Activated naive CD4-positive, alpha-beta T cell treated with anti-CD3 and anti-CD28 coated beads for 36 hours (primary cell): ENCODE measurements around the gene MRC1. TPM values are rescaled to one million over a fixed set of nuclear protein-coding genes. Genes with fewer than 3 reads are reported as not detected.

Source experiments
- CTCF ChIA-PET: fragments of 350-600 bp; sonication (Branson Sonifier 250); formaldehyde crosslinking; loops from one replicate; lab custom pipeline; 2021; ENCODE audit warnings: antibody characterized with exemption; lab: Charles Lee
- DNase-seq: peaks from one replicate; pipeline ENCODE4 v3.0.0-alpha.2; 2020
- H3K27ac Mint-ChIP-seq: one replicate; pipeline ENCODE4 v1.8.0; 2021; ENCODE audit warnings: mild to moderate bottlenecking, mixed read lengths
- H3K27me3 Mint-ChIP-seq: one replicate; pipeline ENCODE4 v1.8.0; 2021; ENCODE audit warnings: low read depth, mixed read lengths
- H3K36me3 Mint-ChIP-seq: one replicate; pipeline ENCODE4 v1.8.0; 2021; ENCODE audit warnings: low read depth, mixed read lengths
- H3K4me1 Mint-ChIP-seq: one replicate; pipeline ENCODE4 v1.8.0; 2021; ENCODE audit warnings: low read depth, mixed read lengths
- H3K4me3 Mint-ChIP-seq: one replicate; pipeline ENCODE4 v1.8.0; 2021; ENCODE audit warnings: mild to moderate bottlenecking, moderate library complexity, mixed read lengths
- H3K9me3 Mint-ChIP-seq: one replicate; pipeline ENCODE4 v1.8.0; 2021; ENCODE audit warnings: mixed read lengths
- intact Hi-C: fragments of 100-400 bp; cut with micrococcal nuclease; formaldehyde crosslinking; loops from one replicate; pipeline ENCODE4 v1.15.1; 2023
- total RNA-seq, 2 experiments: library from RNA; stranded (reverse); gene quantifications; one replicate each; pipeline ENCODE4 v1.2.3, GENCODE V29; 2021

MRC1 gene
- total RNA-seq, 2 experiments from 2014 or later = 0.05 TPM; not detected in 1

DNA sequence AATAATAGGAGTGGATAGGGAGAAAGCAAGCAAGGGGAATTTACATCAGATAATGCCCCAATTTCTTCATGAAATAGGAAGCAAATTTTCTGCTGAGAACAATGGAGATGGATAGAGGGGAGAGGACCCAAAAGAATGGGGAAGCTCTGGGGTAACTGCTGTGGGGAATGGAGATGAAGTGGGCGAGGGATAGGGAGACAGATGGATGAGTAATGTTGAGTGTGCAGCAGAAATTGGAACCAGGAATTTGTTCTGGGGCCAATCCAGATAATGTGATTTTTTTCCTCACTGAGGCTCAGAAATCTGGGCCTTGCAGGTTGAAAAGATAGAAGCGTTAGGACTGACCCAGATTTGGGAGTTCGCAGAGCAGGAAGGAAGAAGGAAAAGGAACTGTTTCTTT lies 24.5 kb upstream of the MRC1 start:
- no peaks in the 10 kb centered on the region for H3K36me3 Mint-ChIP-seq
- peaks cover 2% of the 10 kb centered on the region for H3K27me3 Mint-ChIP-seq
- CTCF ChIA-PET = no interaction called here
- H3K9me3 Mint-ChIP-seq = no peaks in the 10 kb centered on the region
- no peaks in the 10 kb centered on the region for H3K4me1 Mint-ChIP-seq
- no peak for DNase-seq
- intact Hi-C loops = no loop called here
- H3K4me3 Mint-ChIP-seq = no peak overlapping the region
- H3K27ac Mint-ChIP-seq = no peak overlapping the region

DNA sequence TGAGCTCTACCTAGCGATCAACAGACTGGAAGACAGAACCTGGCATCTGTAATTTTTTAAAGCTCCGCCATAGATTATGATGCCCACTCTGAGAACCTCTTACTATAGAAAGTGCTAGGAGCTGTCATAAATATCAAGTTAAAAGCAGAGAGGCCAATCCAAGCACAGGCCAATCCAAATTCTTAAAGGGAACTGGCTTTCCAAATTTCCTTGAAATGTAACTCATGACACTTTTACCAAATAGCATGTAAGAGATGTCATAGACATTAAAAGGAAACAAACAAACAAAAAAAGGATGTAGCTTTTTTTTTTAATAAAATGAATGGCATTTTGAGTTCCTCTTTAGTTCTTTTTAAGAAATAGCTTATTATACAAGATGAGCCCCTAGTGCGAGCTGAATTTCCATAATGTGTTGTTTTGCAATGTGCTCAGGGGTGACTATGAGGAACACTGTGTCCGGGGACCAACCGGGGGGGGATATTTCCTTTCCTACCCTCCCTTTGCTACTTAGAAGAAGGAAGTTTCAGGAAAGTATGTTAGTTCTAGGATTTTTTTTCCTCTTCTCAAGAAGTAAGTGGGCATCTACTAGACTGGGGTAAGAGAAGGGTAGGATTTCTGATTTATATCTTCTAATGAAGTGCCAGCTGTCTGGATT lies 23.7 kb upstream of the MRC1 start:
- CTCF ChIA-PET = no interaction called here
- Mint-ChIP-seq H3K27ac (no peak overlapping the region), H3K9me3 (no peaks in the 10 kb centered on the region)

DNA sequence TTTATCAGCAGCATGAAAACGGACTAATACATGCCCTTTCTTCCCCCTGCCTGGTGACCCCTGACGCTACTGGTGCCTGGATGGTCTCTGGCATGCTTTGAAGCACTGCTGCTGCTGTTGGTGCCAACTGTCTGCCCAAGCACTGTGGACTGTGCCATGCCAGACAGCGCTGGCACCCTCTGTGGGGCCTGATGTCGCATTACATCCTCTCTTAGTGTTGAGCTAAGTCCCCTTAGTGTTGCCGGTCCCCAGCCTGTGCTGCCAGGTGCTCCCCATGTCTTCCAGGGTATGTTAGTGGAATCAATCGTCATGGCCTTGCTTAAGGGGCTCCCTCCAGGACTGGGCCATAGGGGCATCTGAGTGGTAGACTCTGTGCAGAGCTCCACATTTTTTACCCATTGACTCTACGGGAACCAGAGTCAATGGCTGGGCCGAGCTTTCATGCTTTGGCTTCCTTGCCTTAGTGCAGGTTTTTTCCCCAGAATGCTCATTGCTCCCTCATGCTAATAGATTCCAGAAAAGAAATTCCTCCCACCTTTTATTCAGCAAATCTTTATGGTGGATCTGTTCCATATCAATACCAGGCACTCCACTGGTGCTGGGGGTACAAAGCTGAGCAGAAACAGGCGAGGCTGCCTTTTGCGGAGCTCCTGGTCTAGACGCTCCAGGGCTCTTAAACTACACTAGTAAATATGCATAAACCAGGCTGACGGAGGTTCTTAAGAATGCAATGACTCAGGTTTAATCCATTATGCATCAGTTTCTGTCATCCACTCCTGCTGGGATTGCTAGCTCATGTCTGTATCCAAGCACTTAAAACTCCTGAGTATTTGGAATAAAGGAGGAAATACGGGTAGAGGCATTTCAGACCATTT lies 21.8 kb upstream of the MRC1 start:
- H3K36me3 Mint-ChIP-seq = no peaks in the 10 kb centered on the region
- H3K4me1 Mint-ChIP-seq = no peaks in the 10 kb centered on the region
- no peak for DNase-seq
- no peak overlapping the region for H3K4me3 Mint-ChIP-seq
- CTCF ChIA-PET = interaction anchor here (0.6 kb wide), 1 partner anchor 155 kb away, joined by 3 read pairs; no protein-coding TSS in a partner anchor
- intact Hi-C loops = no loop called here
- no peaks in the 10 kb centered on the region for H3K9me3 Mint-ChIP-seq
- H3K27me3 Mint-ChIP-seq = no peaks in the 10 kb centered on the region
- H3K27ac Mint-ChIP-seq = no peak overlapping the region

More for the DNA sequence above, 23.7 kb upstream of the MRC1 start:
- intact Hi-C loops = no loop called here
- peaks cover 2% of the 10 kb centered on the region for H3K27me3 Mint-ChIP-seq
- no peak overlapping the region for H3K4me3 Mint-ChIP-seq
- no peaks in the 10 kb centered on the region for H3K36me3 Mint-ChIP-seq
- H3K4me1 Mint-ChIP-seq = no peaks in the 10 kb centered on the region
- no peak for DNase-seq

DNA sequence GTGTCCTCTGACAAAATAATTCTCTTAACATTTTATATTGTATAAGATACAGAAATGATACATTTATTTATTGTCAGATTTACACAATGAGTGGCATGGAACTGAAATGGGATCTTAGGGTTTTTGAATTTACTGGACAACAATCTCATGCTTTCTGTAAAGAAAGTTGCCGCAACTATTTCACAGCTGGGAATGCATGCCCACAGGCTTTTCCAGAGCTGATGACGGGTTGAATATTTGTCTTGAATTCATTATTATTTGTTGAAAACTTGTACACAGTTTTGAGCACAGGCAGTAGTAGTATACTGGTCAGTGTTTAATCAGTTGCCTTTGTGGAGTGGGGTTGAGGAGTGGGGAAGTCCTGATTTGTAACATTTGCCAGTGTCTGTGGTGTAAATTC lies 20.5 kb upstream of the MRC1 start:
- intact Hi-C loops = no loop called here
- Mint-ChIP-seq H3K9me3 (no peaks in the 10 kb centered on the region), H3K27ac (no peak overlapping the region), H3K4me3 (no peak overlapping the region), H3K27me3 (no peaks in the 10 kb centered on the region), H3K36me3 (no peaks in the 10 kb centered on the region), H3K4me1 (no peaks in the 10 kb centered on the region)
- DNase-seq = no peak
- CTCF ChIA-PET = no interaction called here

GRCh38 chr10:17789396-17789795 lies 19.8 kb upstream of the MRC1 start:
- no peak for DNase-seq
- intact Hi-C loops = no loop called here
- H3K4me1 Mint-ChIP-seq = no peaks in the 10 kb centered on the region

DNA sequence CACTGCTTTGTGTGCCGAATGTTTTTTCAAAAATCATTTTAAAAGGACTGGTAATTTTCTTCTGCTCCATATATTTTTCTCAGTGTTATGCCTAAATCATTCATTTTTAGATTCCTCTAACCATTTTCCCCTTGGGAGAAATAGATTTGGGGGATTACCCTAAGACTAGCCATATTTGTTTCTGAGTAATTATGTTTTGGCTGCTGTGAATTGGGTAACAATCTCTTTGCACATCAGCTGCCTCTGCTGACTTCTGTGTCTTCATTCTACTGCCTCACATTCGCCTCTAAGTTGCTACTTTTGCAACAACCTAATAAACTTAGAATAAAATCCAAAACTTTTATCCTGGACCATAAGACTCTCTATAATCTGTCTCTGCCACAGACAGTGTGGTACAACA lies 18.5 kb upstream of the MRC1 start:
- no peaks in the 10 kb centered on the region for H3K27me3 Mint-ChIP-seq
- no peak for DNase-seq
- no peaks in the 10 kb centered on the region for H3K9me3 Mint-ChIP-seq
- intact Hi-C loops = no loop called here
- no peak overlapping the region for H3K27ac Mint-ChIP-seq
- H3K4me1 Mint-ChIP-seq = no peaks in the 10 kb centered on the region
- CTCF ChIA-PET = no interaction called here
- H3K36me3 Mint-ChIP-seq = no peaks in the 10 kb centered on the region
- no peak overlapping the region for H3K4me3 Mint-ChIP-seq

More at GRCh38 chr10:17789396-17789795, 19.8 kb upstream of the MRC1 start:
- H3K27ac Mint-ChIP-seq = no peak overlapping the region
- H3K9me3 Mint-ChIP-seq = no peaks in the 10 kb centered on the region
- no peaks in the 10 kb centered on the region for H3K36me3 Mint-ChIP-seq
- H3K27me3 Mint-ChIP-seq = no peaks in the 10 kb centered on the region
- CTCF ChIA-PET = no interaction called here
- H3K4me3 Mint-ChIP-seq = no peak overlapping the region

GRCh38 chr10:17792991-17793390 lies 16.2 kb upstream of the MRC1 start:
- H3K4me1 Mint-ChIP-seq = no peaks in the 10 kb centered on the region
- no peak overlapping the region for H3K4me3 Mint-ChIP-seq
- no peaks in the 10 kb centered on the region for H3K9me3 Mint-ChIP-seq
- no peaks in the 10 kb centered on the region for H3K36me3 Mint-ChIP-seq
- no peaks in the 10 kb centered on the region for H3K27me3 Mint-ChIP-seq
- CTCF ChIA-PET = interaction anchor here (1.4 kb wide), 1 partner anchor 8 kb away, joined by 5 read pairs; no protein-coding TSS in a partner anchor
- DNase-seq = no peak
- intact Hi-C loops = no loop called here
- no peak overlapping the region for H3K27ac Mint-ChIP-seq

GRCh38 chr10:17793823-17794644 lies 15.1 kb upstream of the MRC1 start:
- CTCF ChIA-PET = interaction anchor here (0.6 kb wide), 1 partner anchor 183 kb away, joined by 6 read pairs; no protein-coding TSS in a partner anchor
- H3K36me3 Mint-ChIP-seq = no peaks in the 10 kb centered on the region
- no peaks in the 10 kb centered on the region for H3K27me3 Mint-ChIP-seq

GRCh38 chr10:17795083-17795482 lies 14.1 kb upstream of the MRC1 start:
- H3K27ac Mint-ChIP-seq = no peak overlapping the region
- H3K36me3 Mint-ChIP-seq = no peaks in the 10 kb centered on the region
- intact Hi-C loops = no loop called here
- H3K27me3 Mint-ChIP-seq = no peaks in the 10 kb centered on the region
- no peaks in the 10 kb centered on the region for H3K4me1 Mint-ChIP-seq
- H3K4me3 Mint-ChIP-seq = no peak overlapping the region
- no peaks in the 10 kb centered on the region for H3K9me3 Mint-ChIP-seq
- no peak for DNase-seq
- CTCF ChIA-PET = no interaction called here

More at GRCh38 chr10:17793823-17794644, 15.1 kb upstream of the MRC1 start:
- DNase-seq = no peak
- Mint-ChIP-seq H3K4me1 (no peaks in the 10 kb centered on the region), H3K9me3 (no peaks in the 10 kb centered on the region), H3K4me3 (no peak overlapping the region), H3K27ac (no peak overlapping the region)
- intact Hi-C loops = no loop called here

- no peak for DNase-seq
- CTCF ChIA-PET = no interaction called here
- no peaks in the 10 kb centered on the region for H3K9me3 Mint-ChIP-seq
- intact Hi-C loops = no loop called here
- no peaks in the 10 kb centered on the region for H3K36me3 Mint-ChIP-seq
- H3K27ac Mint-ChIP-seq = no peak overlapping the region
- H3K4me3 Mint-ChIP-seq = no peak overlapping the region
- no peaks in the 10 kb centered on the region for H3K27me3 Mint-ChIP-seq
- H3K4me1 Mint-ChIP-seq = no peaks in the 10 kb centered on the region
Observed at GRCh38 chr10:17795813-17796594, 13.1 kb upstream of the MRC1 start.

DNA sequence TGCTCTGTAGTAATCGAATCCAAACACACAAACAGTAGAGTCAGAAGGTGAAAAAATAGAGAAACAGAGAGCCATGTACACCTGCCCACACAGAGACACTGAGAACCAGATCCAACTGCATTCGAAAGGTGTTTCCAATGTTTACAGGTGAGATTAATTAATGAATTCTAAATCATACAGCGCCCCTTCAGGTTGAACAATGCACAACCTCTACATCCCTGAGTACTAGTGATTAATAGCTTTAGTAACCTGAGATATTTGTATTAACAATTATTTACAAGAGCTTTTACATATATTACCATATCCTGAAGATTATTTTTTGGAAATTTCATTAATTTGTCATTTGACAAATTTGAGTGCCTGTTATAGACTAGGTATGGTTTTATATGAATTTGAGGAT lies 7.6 kb upstream of the MRC1 start:
- Mint-ChIP-seq H3K36me3 (no peaks in the 10 kb centered on the region), H3K4me1 (peaks cover 6% of the 10 kb centered on the region), H3K27me3 (no peaks in the 10 kb centered on the region), H3K27ac (no peak overlapping the region), H3K9me3 (no peaks in the 10 kb centered on the region), H3K4me3 (no peak overlapping the region)
- intact Hi-C loops = no loop called here
- CTCF ChIA-PET = interaction anchor here (1.5 kb wide), 1 partner anchor 9 kb away, joined by 5 read pairs; no protein-coding TSS in a partner anchor
- DNase-seq = no peak
